Brain microvascular endothelial cell (primary cell): ENCODE measurements around the gene UROS.

Source experiments
- DNase-seq: peaks from one replicate; pipeline ENCODE4 v3.0.0-alpha.2; 2020
- H3K27ac ChIP-seq: fragments of 250-450 bp; sonication (Bioruptor Pico); 2 replicates; pipeline ENCODE4 v1.5.1; 2020; ENCODE audit warnings: mild to moderate bottlenecking, moderate library complexity
- H3K27me3 ChIP-seq: fragments of 250-450 bp; sonication (Bioruptor Pico); replicated peaks from 2 replicates; pipeline ENCODE4 v1.5.1; 2020; ENCODE audit warnings: mild to moderate bottlenecking
- H3K36me3 ChIP-seq: fragments of 250-450 bp; sonication (Bioruptor Pico); replicated peaks from 2 replicates; pipeline ENCODE4 v1.5.1; 2020; ENCODE audit warnings: mild to moderate bottlenecking
- H3K4me3 ChIP-seq: 2 replicates; pipeline ENCODE4 v1.5.1; 2011; ENCODE audit warnings: low read depth, mild to moderate bottlenecking, control low read depth, low read length, moderate library complexity
- in situ Hi-C: cut with HindIII; loops from 2 replicates; pipeline ENCODE4 v1.10.0; 2017; ENCODE audit warnings: low sequenced_read_pairs, low pct_ligation_motif_present
- TF ChIP-seq, protein P1 (sequence below): IDR thresholded peaks from 2 replicates; pipeline ENCODE4 v1.5.1; 2011; ENCODE audit warnings: low read depth, mild to moderate bottlenecking, moderate library complexity, low read length, control low read depth, inconsistent platforms; ENCODE audit errors: missing control alignments

Gene UROS

GRCh38 chr10:125822878-125823662 is at the start of gene UROS, which contains the start of gene BCCIP:
TSS of gene UROS (minus strand) at chr10:125823258. CDS start at chr10:125816499, 6,759 bp downstream.
TSS of gene BCCIP (plus strand) at chr10:125823546. CDS start at chr10:125823558, 12 bp downstream.
- Histone ChIP-seq H3K4me3 (peak within 1 kb of the TSS; percentile 99), H3K27me3 (no peaks in the 10 kb centered on the region), H3K36me3 (peaks cover 9% of the 10 kb centered on the region), H3K27ac (peak within 1 kb of the TSS; percentile 100)
- TF ChIP-seq, protein P1, sequence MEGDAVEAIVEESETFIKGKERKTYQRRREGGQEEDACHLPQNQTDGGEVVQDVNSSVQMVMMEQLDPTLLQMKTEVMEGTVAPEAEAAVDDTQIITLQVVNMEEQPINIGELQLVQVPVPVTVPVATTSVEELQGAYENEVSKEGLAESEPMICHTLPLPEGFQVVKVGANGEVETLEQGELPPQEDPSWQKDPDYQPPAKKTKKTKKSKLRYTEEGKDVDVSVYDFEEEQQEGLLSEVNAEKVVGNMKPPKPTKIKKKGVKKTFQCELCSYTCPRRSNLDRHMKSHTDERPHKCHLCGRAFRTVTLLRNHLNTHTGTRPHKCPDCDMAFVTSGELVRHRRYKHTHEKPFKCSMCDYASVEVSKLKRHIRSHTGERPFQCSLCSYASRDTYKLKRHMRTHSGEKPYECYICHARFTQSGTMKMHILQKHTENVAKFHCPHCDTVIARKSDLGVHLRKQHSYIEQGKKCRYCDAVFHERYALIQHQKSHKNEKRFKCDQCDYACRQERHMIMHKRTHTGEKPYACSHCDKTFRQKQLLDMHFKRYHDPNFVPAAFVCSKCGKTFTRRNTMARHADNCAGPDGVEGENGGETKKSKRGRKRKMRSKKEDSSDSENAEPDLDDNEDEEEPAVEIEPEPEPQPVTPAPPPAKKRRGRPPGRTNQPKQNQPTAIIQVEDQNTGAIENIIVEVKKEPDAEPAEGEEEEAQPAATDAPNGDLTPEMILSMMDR: no peak
- peak; percentile 76 for DNase-seq
- in situ Hi-C loops: no loop called here

DNA sequence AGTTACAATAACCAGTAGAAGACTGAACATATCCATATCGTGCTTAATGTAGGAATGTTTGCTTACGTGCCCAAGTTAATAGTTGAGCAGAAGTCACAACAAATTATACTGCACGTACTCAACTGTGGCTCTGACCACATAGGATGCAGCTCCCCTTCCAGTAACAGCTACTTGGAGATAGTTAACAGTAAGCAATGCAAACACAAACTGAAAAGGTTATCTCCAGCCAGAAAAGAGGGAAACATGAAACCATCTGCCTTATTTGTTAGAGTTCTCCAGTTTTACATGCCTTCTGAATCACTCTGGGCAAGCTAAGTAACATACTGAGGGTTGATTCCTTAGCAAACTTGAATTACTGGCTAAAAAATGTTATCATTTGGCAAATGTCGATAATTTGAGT is 48.3 kb upstream of the UROS start:
- in situ Hi-C loops: no loop called here

DNA sequence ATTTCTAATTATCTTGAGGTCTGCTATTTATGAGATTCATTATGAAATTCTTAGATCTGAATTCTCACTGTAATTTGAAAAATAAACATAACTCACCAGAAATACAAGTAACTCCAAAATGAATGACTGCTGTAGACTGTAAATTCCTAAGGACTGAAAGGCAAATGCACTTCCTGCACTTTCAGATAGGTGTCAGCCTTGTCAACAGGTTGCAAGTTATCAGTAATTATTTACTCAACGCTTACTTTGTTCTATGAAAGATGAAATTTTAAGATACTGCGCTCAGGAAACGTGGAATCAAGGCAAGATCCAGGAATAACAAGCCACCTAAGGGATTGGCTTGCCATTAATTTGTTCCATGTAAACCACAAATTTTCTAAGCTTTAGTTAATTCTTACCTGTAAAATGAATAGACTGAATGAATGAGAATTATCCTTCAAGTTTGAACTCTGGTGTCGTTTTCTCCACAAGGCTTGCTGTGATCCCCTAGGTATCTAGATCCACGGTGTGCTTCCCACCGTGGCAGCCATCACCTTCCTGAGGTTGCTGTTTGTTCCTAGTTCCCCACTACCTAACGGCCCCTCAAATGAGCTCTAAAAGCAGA is 45.4 kb upstream of the UROS start:
- peak; percentile 49 for DNase-seq
- peaks cover 13% of the 10 kb centered on the region for H3K36me3 ChIP-seq
- in situ Hi-C loops: no loop called here
- TF ChIP-seq, protein P1: peak; percentile 79
- H3K4me3 ChIP-seq: no peak overlapping the region
- H3K27me3 ChIP-seq: no peaks in the 10 kb centered on the region
- H3K27ac ChIP-seq: no peak overlapping the region

More for the DNA sequence above, 48.3 kb upstream of the UROS start:
- H3K36me3 ChIP-seq: peaks cover 5% of the 10 kb centered on the region
- no peak overlapping the region for H3K4me3 ChIP-seq
- H3K27ac ChIP-seq: no peak overlapping the region
- TF ChIP-seq, protein P1: no peak
- DNase-seq: no peak
- H3K27me3 ChIP-seq: no peaks in the 10 kb centered on the region

DNA sequence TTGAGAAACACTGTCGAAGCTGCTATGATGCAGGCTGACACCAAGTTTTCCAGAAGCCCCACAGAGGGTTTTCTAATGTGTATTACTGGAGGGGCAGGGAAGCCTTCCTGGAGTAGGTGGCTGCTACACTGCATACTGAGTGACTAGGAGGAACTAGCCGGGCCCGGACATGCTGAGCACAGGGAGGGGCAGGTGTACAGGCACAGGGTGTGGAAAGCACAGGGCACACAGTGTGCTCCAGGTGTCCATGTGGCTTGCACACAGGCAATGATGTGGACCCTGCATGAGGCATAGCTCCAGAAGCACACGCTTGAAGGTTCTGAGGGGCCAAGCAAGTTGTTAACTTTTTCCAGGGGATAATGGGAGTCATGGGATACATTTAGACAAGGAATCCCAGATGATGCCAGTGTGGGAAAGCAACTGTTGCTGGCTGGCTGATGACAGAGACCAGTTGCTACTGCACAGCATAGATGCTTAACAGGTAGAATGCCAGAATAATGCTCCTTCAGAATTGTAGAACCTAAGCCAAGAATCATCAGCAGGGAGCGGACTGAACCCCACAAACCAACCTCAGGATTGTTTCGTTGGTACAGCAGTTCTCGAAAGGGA is 43.5 kb upstream of the UROS start:
- H3K27me3 ChIP-seq: no peaks in the 10 kb centered on the region
- no peak overlapping the region for H3K27ac ChIP-seq
- no peak overlapping the region for H3K4me3 ChIP-seq
- TF ChIP-seq, protein P1: no peak
- peaks cover 13% of the 10 kb centered on the region for H3K36me3 ChIP-seq
- in situ Hi-C loops: no loop called here
- DNase-seq: no peak

- no peak overlapping the region for H3K4me3 ChIP-seq
- no peak overlapping the region for H3K27ac ChIP-seq
- H3K27me3 ChIP-seq: no peaks in the 10 kb centered on the region
- TF ChIP-seq, protein P1: no peak
- in situ Hi-C loops: no loop called here
- peaks cover 13% of the 10 kb centered on the region for H3K36me3 ChIP-seq
- no peak for DNase-seq
These were observed 42.1 kb upstream of the UROS start for GRCh38 chr10:125865120-125865519.
